Measurements from ENCODE around the gene CEMP1.

- TF ChIP-seq CTCF (conservative IDR thresholded peaks at IDR 0.05; ENCODE audit: low read depth in 2 of 2), result no peak
- no peak for TF ChIP-seq CREB1 (CRISPR knock-in tag; IDR thresholded peaks at IDR 0.05; ENCODE audit: low read depth)
- TF ChIP-seq POLR2AphosphoS5 (IDR thresholded peaks at IDR 0.05; ENCODE audit: low read depth), result no peak
- no peak for TF ChIP-seq EZH2 (IDR thresholded peaks at IDR 0.05; ENCODE audit: low read depth, unreplicated experiment)
- no peak for TF ChIP-seq EZH2phosphoT487 (IDR thresholded peaks at IDR 0.05; ENCODE audit: unreplicated experiment)
- no peak for TF ChIP-seq ZNF114 (CRISPR knock-in tag; IDR thresholded peaks at IDR 0.05)
- no peak for TF ChIP-seq ZNF331 (CRISPR knock-in tag; IDR thresholded peaks at IDR 0.05; ENCODE audit: low read depth)
- no peak for TF ChIP-seq JUNB (IDR thresholded peaks at IDR 0.05; ENCODE audit: unreplicated experiment)
- no peak for TF ChIP-seq REST (IDR thresholded peaks at IDR 0.05; ENCODE audit: unreplicated experiment)
- no peak for TF ChIP-seq ETS1 (IDR thresholded peaks at IDR 0.05)
Measured at GRCh38 chr16:2505695-2506094, 25.5 kb downstream of the CEMP1 start.

All from GM23338 (cell line).